GM12891 (cell line): ENCODE results near the gene BZW2.

Source experiments
- PAX5 ChIP-seq: IDR thresholded peaks from 2 replicates; pipeline ENCODE4 v1.6.1; 2011; ENCODE audit warnings: low read length, moderate library complexity, mild to moderate bottlenecking; ENCODE audit not compliant: insufficient read depth, severe bottlenecking
- POLR2A ChIP-seq: IDR thresholded peaks from 2 replicates; pipeline ENCODE4 v1.6.1; 2011; ENCODE audit warnings: low read depth, low read length, control low read depth
- POLR2AphosphoS5 ChIP-seq: IDR thresholded peaks from 2 replicates; pipeline ENCODE4 v1.6.1; 2011; ENCODE audit warnings: low read depth, low read length, control low read depth
- SPI1 ChIP-seq: IDR thresholded peaks from 2 replicates; pipeline ENCODE4 v1.6.1; 2011; ENCODE audit warnings: low read depth, low read length, control low read depth

DNA sequence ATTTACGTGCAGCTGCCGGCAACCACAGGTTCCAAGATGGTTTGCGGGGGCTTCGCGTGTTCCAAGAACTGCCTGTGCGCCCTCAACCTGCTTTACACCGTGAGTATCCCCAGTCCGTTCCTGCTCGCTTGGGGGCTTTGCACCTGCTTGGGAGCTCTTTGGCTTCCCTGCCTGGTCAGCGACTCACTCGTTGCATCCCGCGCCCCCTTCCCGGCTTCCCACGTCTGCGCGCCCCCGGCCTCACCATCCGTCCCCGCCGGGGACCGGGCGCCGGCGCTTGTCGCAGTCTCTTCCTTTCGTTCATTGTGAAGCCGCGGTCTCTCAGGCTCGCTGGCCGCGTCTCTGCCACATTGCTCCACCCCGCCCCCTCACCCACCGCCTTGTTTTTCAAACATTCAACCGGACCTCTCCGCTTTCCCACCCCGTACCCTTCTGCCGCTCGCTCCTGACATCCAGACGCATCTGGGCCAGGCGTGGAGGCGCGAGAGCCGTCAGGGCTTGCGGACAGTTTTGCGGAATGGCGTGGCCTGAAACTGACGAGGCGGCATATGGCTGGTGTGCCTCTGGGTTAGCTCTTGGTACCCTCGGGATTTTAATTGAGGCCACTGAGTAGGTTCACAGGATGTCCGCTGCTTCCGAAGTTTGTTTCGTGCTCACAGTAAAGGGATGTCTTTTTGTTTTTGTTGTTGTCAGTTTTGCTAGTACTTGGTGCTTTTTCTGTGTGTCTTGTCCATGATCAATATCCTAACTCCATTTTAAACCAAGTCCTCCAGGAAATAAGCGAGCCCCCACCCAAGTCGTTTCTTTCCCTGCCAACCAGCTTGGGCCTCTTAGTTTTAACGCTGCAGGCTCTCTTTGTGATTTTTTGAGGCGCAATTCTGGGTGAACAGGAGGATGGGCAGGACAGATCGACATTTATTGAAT lies 108.2 kb downstream of the BZW2 start:
- TF ChIP-seq POLR2A (no peak), SPI1 (no peak), PAX5 (no peak), POLR2AphosphoS5 (no peak)
